LHCN-M2 (cell line): ENCODE data around the gene FAM107B. TPM values are rescaled to one million over a fixed set of nuclear protein-coding genes. Genes with fewer than 3 reads are reported as not detected.
"Not testable (repeated sequence)": the region's sequence is repeated elsewhere in the genome, so short reads cannot be mapped to it uniquely, and the experiment has no call there.

Experiments used
- DNase-seq: peaks from one replicate; pipeline ENCODE4 v3.0.0-alpha.2; 2012; ENCODE audit warnings: low read depth
- total RNA-seq: library from RNA; depleted of rRNA; stranded (reverse); fragments of >200 nt; gene quantifications from 2 replicates; pipeline ENCODE4 v1.2.3, GENCODE V29; 2014

Gene FAM107B
- total RNA-seq, 1 experiment from 2014 or later, result 8.6 TPM

DNA sequence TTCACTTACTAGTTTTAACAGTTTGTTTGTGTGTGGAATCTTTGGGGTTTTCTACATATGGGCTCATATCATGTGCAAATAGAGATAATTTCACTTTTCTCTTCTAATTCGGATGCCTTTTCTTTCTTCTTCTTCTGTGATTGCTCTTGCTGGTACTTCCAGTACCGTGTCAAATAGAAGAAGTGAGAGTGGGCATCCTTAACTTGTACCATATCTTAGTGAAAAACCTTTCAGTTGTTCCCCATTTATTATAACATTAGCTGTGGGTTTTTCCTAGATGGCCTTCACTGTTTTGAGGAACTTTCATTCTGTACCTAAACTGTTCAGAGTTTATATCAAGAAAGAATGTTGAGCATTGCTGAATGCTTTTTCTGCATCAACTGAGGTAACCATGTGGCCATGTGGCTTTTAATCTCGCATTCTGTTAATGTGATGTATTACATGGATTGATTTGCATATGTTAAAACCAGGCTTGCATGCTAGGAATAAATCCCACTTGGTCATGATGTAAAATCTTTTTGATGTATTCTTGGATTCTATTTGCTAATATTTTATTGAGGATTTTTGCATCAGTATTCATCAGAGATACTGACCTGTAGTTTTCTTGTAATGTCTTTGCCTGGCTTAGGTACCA is 78.7 kb downstream of the FAM107B start:
- DNase-seq, result no peak

- DNase-seq, result no peak
These were observed 80.8 kb downstream of the FAM107B start for GRCh38 chr10:14693891-14694290.

DNA sequence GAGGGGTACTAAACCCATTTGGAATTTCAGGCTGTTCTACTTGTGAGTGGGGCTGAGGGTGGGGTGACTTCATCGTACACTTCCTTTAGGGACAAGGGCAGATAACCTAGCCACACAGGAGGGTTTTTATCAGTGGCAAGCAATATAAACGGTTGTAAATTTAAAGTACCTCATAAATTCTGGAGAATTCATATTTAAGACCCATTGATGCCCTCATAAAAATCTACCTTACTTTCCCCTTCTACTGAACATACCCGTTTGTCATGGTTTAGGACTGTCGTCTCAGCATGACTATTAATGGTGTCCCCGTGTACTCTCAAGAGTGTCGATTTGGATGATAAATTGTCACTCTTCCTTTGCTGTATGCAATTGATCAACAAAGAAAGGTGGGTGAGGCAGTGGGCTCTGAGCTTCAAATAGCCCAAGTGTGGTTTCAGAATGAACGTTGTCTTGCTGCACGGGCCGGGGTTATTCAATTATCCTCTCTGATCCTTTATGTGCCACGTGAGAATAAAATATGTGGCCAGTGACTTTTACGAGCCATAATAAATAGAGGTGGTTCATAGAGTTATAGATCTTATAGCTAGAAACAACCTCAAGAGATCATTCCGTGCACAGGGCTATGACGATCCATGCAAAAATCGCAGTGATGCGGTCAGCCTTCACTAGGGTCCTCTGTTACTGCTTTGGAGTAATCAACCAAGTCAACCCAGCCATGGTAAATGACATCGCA is 82.2 kb downstream of the FAM107B start:
- DNase-seq, result no peak

GRCh38 chr10:14691359-14691758 is 83.3 kb downstream of the FAM107B start:
- no peak for DNase-seq

DNA sequence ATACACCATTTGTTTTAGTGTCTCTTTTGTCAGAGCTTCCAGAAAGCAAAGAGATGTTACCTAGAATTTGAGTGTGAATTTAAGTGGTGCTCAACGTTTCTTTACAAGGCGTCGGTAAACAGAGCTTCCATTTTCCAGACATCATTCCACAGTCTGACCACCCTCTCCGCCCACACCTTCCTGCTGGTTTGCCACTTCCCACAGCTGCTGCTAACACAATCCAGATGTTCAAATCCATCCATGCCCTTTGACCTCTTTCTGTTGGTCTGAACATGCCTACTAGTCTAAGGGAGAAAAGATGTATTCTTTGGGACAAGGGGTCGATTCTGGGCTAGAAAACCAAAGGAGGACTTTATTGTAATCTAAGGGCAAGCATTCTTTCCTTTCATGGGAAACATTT is 86.1 kb downstream of the FAM107B start:
- DNase-seq, result no peak

- not testable (repeated sequence) for DNase-seq
These were observed 86.5 kb downstream of the FAM107B start for GRCh38 chr10:14688189-14688588.

GRCh38 chr10:14687340-14687739 is 87.4 kb downstream of the FAM107B start:
- no peak for DNase-seq

- DNase-seq, result no peak
These were observed 88.3 kb downstream of the FAM107B start for GRCh38 chr10:14686356-14686755.

DNA sequence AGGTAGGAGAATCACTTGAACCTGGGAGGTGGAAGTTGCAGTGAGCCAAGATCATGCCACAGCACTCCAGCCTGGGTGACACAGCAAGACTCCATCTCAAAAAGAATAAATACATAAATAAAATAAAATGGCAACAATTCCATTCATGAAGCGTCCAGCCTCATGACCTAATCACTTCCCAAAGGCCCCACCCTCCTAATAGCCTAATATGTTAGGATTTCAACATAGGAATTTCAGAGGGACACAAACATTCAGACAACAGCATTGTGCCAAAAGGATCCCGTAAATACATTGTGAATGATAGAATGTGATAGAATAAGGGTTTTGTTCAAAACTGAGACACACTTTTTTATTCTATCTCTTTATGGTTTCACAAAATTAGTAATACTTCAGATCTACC is 90.3 kb downstream of the FAM107B start:
- no peak for DNase-seq

DNA sequence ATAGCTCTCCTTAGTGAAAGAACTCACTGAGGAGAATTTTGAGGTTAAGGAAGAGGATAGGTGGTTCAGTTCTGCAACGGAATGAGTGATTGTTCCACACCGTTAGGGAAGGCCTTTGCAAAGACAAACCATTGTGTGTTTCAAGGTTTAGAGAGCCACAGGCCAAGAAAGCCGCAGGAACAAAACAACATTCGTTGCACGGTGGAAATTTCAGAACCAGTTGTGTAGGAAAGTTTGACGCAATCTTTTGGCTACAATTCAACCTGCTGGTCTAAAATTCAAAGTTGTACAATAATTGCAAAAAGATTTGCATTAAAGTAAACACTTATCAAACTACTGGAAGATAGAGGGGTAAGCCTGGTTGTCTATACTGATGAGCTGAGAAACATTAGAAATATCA is 91.4 kb downstream of the FAM107B start:
- DNase-seq, result no peak

GRCh38 chr10:14681802-14682201 is 92.9 kb downstream of the FAM107B start:
- DNase-seq, result no peak

DNA sequence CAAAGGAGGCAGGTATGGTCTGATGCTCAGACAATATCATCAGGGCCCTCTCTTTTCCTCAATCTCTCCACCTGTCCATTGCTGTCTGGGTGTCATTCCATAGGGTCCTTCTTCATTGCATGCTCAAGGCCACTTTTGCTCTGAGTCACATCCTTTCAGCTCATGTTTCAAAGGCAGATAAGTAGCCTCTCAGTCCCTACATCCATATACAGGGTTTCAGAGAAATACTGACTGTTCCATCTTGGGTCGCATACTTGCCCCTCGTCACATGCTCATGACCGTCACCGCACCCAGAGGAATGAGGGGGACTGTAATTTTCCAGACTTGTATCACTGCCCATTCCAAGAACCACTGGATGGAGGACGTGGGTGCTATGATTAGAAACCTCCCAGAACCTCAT is 93.4 kb downstream of the FAM107B start:
- DNase-seq, result peak; percentile 6

- no peak for DNase-seq
These were observed 96.1 kb downstream of the FAM107B start for GRCh38 chr10:14678637-14679036.

- no peak for DNase-seq
These were observed 98.0 kb downstream of the FAM107B start for GRCh38 chr10:14676732-14677131.

DNA sequence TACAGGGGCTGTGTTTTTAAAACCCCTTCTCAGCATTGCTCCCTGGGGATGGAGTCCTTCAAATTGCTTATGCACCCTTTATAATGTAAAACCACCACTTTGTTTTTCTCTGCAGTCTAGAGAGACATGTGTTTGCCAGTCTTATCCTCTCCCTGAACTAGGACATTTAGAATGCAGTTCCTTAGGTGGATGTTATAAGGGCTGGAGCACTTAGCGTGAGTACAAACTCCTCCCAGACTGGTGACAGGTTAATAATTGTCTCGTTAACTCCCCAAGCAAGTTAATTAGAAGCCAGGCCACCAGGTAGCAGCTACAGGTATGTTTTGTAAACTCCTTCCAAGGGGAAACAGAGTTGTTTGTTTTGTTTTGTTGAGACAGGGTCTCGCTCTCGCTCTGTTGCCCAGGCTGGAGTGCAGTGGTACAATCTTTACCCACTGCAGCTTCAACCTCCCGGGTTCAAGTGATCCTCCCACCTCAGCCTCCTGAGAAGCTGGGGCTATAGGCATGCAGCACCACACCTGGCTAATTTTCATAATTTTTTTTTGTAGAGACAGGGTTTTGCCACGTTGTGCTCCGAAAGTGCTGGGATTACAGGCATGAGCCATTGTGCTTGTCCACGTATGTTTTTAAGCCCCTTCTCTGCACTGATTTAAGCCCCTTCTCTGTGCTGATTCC is 100.2 kb downstream of the FAM107B start:
- no peak for DNase-seq

DNA sequence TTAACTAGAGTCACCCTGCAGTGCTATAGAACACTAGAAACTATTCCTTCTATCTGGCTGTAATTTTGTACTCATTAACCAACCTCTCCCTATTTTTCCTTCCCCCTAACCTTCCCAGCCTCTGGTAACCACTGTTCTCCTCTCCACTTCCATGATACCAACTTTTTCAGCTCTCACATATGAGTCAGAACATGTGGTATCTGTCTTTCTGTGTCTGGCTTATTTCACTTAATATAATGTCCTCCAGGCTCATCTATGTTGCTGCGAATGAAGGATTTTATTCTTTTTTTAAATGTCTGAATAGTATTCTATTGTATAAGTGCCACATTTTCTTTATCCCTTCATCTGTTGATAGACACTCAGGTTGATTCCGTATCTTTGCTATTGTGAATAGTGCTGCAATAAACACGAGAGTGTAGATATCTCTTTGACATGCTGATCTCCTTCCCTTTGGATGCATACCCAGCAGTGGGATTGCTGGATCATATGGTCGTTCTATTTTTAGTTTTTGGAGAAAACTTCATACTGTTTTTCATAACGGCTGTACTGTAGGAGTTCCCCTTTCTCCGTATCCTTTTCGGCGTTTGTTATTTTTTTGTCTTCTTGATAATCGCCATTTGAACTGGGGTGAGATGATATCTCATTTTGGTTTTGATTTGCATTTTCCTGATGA is 101.4 kb downstream of the FAM107B start:
- no peak for DNase-seq

GRCh38 chr10:14671386-14671831 is 103.3 kb downstream of the FAM107B start:
- DNase-seq, result no peak

DNA sequence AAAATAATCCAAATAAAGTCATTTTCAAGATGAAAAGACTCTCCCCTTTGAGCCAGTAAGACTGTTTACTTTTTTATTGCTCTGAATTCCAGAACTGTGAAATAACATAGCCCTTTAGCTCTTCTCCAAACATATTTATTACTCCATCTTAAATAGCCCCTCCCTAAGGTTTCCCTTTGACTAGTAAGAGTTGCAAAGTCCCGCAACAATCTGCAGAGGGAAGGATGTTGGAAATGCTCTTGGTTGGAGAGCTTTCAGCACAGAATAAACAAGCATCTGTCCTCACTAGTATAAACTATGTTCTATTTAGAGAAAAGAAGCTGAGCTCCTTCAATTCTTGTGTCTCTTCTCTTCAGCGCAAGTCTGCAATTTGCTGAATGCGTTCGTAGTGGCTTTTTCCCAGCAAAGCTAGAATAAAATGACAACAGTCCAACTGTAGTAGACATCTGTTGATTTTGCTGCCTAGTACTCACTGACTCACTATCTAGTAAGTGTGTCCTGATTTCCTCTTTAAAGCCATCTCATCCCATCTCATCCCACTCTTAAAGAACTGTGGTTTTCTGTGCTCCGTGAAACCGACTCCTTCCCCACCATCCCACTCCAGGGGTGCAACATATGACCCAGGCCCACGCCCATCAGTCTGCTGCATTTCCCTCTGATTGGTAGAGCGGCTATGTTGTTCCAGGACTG is 104.0 kb downstream of the FAM107B start:
- DNase-seq, result no peak

DNA sequence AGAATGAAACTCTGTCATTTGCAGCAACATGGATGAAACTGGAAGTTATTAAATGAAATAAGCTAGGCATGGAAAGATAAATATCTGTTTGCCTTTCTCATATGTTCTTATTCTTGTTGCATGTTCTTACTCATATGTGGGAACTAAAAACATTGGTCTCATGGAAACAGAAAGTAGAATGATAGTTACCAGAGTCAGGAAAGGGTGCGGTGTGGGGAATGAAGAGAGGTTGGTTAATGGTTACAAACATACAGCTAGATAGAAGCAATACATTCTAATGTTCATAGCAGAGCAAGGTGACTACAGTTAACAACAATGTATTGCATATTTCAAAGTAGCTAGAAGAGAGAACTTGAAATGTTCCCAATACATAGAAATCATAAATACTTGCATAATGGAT is 105.1 kb downstream of the FAM107B start:
- DNase-seq, result no peak

DNA sequence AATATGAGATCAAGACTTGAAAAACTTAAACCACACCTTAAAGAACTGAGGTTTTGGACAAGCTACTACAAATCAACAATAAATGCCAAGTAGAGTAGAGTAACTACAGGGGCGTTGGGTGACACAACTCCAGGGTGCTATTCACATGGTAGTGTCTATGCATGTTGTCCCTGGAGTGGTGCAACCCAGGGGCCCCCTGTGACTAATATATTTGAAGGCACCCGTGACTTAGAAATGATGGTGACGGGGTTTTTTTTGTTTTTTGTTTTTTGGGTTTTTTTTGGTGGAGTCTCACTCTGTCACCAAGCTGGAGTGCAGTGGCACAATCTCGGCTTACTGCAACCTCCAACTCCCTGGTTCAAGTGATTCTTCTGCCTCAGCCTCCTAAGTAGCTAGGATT is 106.9 kb downstream of the FAM107B start:
- DNase-seq, result no peak

DNA sequence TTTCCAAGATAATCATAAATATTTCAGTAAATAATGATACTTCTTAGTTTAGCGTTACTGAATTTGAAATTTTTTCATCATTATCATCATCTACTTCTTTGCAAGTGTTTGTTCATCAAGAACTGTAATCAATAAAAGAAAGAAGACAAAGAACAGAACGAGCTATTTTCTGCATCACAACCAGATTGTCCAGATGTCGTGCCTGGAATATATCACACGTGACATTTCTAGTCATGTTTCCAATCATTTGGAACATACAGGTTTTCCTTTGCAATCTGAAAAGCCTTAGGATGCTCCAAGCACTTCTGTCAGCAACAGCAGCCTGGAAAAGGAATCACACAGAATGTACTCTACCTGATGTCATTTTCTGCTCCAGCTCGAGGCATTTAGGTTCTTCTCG is 107.4 kb downstream of the FAM107B start:
- no peak for DNase-seq
